SK-N-DZ (cell line): ENCODE data around the gene CRIM1.

Experiments
- DNase-seq: peaks from one replicate; pipeline ENCODE4 v3.0.0-alpha.2; 2015; ENCODE audit warnings: low spot score

The CRIM1 gene

DNA sequence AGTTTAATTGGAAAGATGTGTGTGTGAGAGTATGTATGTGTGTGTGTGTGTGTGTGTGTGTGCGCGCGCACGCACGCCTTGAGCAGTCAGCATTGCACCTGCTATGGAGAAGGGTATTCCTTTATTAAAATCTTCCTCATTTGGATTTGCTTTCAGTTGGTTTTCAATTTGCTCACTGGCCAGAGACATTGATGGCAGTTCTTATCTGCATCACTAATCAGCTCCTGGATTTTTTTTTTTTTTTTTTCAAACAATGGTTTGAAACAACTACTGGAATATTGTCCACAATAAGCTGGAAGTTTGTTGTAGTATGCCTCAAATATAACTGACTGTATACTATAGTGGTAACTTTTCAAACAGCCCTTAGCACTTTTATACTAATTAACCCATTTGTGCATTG lies 194.4 kb downstream of the CRIM1 start:
- DNase-seq = no peak

DNA sequence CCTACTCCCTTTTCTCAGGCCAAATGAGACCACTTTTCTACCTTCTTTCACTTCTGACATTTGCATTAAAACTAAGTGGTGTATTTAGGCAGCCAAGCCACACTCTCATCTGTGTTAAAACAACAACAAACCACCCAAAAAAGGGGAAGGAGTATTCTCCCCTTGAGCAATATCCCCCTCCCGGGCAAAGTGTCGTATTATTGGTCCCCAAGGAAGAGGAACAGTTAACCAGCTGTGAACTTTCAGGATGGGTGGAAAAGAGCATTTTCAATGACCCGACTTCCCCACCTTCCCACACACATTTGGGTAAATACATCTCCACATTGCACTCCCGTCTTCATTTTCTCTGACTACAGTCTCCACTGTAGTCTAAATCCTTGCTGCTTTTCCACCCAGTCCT lies 198.1 kb downstream of the CRIM1 start:
- no peak for DNase-seq

DNA sequence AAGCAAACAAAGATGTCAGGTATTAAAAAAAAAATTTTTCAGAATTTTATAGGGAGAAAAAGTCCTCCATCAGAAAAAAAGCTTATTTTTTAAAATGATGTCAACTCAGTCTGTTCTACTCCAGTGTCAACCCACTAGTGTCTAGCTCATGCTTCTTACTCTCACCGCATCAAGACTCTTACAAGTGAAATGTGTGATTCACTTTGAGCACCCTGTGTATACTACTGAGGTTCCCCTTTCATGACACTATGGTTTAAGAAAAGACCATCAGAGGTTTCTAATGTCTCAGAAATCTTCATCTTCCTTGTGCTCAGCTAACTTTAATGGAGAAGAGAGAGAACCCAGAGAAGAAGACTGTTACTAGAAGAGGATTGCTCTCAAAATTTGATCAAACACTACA lies 199.0 kb downstream of the CRIM1 start:
- no peak for DNase-seq

DNA sequence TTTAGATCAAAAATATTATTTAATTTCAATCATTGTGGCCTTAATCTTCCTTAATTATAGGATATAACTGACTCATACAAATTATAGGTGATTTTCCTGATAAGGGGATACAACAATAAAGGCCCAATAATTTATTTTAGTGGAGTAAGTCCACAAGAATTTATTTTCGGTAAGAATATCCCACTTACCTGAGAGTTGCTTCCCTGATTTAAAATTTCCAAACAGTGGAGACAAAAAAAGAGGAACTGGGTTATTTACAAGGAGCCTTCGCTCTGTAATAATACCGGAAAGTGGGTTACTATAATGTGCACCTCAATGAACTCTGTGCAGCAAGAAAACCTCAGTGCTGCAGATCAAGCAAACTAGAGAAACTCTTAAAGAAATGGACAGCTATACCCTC lies 200.2 kb downstream of the CRIM1 start:
- no peak for DNase-seq

DNA sequence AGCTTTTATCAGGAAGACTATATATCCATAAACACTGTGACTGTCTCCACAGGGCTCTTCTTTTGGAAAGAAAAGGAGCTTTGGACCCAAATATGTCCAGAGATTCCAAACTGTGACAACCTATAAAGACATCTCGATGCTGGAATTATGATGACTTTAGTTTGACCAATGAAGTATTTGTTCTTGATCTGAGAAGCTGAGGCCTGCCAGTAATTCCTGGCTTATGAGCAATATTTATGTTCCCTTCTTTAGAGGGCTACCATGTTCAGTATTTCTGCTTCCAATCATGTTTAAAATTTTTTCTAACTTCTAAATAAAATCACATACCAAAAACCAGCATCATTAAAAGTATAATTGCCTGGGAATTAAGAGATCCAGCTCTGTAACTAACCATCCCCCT lies 201.3 kb downstream of the CRIM1 start:
- DNase-seq = no peak

DNA sequence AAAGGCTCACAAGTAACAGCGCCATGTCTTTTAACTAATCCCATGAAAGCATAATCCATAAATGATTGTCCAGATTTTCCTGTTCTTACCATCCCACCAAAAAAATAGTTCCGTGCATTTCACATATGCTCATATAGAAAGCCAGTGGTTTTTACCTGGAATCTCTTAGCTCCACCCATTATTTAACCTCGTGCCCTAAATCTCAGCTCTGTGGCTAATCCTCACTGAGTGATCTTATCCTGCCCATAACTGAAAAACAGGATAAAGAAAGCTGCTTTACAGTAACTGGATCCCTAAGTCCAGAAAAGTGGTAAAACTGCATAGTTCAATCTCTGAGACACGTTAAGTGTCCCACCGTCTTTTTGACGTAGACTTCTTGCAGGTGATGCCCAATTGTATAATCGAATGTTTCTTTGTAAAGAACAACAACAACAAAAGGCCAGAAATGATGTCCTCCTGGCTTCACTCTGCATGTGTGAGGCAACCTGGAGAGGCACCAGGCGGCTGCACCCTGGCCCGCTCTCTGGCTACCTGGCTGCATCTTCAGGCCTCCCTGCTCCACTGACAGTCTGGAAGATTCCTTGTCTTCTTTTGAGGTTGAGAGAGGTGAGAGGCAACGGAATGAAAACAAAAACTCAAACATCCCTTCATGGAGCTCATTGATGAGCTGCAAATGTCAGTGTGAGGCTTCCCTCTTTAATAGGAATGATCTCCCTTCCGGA lies 203.8 kb downstream of the CRIM1 start:
- DNase-seq = no peak

DNA sequence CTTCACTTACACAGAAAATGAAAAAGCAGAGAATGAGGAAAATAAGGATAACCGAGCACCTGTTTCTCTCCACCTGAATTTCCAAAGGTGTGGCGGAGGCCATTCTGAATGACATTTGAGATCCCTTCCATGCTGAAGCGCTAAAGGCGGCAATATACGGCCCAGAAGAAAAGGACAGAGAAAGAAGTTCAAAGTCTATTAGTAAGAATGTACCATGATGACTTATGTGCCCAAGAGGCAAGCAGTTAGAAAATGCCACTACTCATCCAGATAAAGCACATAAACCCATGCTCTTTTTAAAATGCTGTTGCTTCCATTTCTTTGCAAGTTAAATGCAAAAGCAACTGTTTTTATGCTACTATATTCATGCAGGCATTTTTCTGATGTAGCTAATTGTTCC lies 205.1 kb downstream of the CRIM1 start:
- DNase-seq = no peak

DNA sequence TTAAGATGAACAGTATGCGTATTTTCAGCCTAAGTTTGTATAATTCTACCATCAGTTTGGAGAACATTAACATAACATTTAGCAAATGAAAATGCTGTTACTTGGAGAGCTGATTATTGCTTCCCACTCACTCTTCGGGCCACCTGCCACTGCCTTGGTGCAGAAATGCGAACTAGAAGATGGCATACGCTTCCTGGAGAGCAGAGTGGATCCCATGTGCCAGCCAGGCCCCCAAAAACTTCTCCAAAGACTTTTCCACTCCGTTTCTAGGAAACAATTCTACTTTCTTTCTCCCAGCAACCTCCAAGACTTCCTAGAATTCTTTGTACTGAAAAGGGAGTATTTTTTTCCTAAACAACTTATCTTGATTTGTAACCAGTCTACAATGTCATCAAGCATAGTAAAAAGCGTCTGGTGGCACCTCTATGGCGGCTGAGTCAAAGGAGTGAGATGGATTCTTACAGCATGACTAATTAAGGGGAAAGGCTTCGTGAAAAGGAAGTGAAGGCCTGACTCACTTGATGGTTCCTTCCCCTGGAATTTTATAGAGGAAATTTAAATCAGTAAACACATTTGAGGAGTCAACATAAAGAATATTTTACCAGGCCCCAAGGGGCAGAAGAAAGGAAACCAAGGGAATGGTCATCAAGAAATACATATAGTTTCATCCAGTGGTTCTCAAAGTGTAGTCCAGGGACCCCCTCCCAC lies 205.8 kb downstream of the CRIM1 start:
- no peak for DNase-seq

DNA sequence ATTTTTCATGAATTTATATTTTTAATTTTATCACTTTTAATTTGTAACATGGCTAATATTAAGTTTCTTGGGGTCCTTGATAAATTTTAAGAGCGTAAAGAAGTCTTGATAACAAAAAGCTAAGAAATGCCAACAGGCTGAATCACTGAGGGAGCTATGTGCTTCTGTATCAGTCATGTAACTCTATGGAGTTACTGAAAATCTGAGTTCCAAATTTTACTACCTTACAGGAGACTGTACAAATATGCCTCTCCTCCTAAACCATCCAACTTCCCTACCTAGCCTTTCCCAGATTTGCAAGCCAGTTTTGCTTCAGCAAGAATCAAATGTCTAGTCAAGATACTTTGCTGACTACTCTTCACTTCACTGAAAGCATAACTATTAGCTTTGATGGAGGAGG lies 206.7 kb downstream of the CRIM1 start:
- DNase-seq = no peak

DNA sequence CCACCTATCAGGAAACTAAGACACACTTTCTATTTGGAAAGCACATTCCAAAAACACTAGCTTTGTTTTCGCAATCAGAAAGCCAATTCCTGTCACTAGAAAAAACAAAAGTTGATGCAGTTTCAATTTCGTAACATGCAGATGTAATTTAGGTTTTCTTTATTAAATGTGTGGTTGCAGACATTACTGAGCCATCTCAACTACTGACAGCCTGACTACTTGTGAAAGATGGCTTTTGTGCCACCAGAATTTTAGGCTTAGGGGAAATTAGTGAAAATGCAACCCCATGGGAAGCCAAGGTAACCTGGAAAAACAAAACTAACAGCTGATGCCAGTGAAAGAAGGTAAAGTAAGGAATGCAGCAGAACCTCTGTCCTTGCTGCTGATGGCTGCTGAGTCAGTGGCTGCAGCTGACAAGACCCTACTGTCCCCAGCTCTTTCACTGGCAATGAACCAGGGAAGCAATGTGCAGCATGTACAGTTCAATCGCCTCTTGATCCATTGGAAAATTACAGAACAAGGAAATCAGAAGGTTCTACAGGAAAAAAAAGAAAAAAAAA lies 207.5 kb downstream of the CRIM1 start:
- DNase-seq = no peak

DNA sequence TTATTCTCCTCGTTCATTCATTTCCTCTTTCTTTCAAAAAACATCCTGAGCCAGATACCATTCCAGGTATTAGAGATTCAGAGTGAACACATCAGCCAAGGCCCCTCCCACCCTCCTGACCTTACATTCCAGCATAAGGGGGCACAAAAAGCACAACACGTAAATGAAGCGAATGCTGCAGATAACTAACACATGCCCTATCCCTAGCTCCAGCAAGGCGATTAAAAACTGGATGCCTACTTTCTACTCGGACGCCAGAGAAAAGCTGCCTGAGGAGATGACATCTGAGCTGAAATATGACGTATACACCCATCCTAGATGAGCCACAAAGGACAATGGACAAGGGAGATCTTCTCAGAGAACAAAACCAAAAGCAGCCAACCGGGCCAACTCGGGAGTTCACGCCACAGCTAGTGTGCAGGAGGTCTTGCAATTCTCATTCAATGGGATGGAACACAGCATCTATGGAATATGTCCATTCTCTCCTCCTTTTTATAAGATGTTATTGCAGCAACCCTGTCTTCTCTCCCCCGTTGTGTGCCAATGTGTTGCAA lies 208.9 kb downstream of the CRIM1 start:
- no peak for DNase-seq

DNA sequence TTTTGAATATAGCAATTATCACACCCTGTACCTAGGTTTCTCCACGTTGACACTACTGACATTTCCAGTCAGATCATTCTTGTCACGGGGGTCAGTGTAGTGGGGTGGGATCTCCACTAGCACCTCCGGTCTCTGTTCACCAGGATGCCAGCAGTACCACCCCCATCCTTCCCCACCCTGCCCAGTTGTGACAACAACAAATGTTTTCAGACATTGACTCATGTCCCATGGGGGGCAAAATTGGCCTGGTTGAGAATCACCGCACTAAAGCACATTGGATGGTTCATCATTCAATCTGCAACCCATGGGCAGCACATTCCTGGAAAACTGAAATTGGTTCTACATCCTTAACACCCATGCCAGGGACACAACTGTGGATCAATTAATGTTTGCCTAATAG lies 210.1 kb downstream of the CRIM1 start:
- no peak for DNase-seq

DNA sequence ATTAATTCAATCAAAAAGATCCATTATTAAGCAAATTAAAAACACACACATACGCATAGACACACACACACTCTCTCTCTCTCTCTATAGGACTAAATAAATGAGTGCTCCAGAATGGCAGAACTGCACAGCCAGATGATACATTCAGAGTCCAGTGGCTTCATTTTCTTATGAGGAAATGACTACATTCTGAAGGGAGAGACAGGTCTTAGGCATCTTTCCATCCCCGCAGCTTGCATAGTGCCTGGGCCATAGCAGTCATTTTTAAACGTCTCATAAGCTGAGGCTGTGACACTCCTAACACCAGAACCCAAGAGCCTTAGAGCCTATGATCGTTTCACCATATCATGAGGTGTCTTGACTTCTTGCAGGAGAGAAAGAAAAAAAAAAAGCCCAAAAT lies 211.3 kb downstream of the CRIM1 start:
- DNase-seq = no peak

DNA sequence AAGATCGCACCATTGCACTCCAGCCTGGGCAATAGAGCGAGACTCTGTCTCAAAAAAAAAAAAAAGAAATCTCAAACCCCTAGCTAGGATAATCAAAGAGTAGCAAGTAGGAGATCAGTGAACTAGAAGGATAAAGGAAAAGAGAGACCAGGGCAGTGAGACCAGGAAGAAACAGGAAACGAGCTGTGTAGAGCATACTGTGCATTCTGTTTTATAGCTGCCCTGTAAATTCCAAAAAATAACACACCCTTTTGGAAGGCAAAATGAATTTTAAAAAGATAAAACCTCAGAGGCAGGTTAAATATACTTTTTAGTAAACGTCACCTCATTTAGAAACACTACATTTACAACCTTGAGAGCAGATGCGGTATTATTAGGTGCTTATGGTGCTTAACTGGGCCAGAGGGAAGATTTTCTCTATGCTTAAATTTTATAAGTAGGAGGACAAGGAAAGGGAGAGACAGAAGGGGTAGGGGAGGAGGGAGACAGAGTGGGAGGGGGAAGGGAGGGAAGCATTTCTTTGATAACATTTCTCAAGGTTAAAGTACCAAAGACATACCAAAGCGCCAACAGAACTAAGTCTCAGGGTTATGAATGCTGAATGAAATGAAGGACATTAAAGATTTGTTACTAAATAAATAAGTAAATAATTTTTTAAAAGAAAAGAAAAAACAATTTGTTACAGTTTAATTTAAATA lies 212.3 kb downstream of the CRIM1 start:
- DNase-seq = no peak

DNA sequence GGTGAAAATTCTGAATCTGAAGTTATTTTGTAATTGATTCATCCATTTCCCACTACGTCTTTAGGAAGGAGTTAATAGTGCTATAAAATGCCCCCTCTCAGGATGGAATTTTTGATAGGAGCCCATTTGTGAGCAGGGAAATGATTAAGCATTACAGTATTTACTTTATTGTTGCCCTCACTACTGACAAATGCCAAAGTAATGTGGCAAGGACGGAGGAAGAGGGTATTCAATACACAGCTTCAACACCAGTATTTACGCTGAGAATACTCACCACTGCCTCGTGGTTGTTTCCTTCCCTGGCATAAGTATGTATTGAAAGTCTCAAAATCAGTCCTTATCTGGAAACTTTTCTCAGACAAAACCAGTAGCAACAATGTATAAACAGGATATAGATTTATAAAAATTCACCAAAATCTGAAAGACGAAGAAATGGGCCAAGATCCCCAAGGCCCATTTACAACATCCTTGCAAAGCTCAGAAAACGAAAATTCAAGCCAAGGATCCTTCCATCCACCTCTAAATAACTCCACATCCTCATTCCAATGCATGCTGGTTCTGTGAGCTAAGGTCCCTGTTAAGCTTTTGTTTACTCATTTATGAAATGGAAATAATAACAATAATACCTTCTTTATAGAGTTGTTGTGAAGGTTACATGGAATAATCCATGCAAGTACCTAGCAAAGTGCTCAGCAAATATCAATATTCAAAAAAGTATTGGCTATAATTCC lies 213.1 kb downstream of the CRIM1 start:
- DNase-seq = no peak

DNA sequence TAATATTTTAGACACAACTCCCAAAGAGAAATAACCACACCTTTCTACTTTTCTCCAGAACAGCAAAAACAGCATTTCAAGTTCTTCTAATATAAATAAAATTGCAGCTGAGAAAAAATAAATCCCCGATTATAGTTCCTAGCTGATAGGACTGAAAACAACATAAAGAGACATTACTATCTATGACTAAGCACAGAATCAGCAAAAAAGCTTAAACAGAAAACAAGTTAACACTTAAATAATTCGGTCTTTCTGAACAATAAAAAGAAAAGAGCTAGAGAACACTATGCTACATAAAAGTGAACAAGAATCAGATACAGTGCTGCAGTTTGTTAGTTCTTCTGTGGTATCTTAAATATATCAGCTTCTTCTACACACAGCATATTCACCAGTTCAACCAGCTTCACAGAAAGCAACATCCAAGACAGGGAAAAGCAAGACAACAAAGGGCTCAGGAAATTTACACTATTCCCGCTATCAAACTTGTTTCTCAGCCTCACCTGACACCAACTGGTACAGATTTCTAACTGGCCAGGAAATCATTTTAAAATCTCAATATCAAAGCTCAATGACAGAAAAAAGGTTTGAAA lies 213.8 kb downstream of the CRIM1 start:
- DNase-seq = no peak

DNA sequence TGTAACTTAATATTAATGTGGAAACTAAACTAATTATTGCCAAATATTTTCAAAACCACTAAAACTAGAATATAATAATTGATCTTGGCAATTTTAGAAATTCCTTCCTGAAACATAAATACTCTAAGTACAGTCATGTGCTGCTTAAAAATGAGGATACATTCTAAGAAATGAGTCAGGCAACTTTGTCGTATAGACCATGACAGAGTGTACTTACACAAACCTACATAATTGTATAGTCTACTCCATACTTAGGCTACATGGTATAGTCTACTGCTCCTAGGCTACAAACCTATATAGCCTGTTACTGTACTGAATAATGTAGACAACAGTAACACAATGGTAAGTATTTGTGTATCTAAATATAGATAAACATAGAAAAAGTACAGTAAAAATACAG lies 214.8 kb downstream of the CRIM1 start:
- no peak for DNase-seq

DNA sequence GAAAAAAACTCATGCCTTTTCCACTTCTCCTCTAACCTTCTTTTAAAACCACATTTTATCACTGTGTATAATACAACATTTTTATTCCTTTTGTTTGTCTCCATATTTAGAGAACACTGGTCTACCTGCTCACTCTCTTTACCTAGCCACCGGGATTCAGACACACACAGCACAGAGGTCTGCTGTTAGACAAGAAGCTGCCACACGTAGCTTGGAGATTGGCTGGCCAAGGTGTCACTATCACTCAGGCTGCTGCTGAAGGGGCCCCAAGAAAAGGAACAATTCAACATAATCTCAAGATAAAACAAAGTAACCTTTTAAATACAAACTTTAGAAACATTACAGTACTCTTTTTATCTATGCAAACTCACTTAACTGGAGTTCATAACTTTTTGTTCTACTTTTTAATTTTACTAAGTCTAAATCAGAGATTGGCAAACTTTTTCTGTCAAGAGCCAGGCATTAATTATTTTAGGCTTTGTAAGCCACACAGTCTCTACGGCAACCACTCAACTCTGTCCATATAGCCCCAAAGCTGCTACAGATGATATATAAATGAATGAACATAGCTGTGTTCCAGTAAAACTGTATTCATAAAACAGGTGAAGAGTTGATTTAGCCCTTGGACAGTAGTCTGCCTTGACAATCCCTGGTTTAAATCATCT lies 216.6 kb downstream of the CRIM1 start:
- no peak for DNase-seq

DNA sequence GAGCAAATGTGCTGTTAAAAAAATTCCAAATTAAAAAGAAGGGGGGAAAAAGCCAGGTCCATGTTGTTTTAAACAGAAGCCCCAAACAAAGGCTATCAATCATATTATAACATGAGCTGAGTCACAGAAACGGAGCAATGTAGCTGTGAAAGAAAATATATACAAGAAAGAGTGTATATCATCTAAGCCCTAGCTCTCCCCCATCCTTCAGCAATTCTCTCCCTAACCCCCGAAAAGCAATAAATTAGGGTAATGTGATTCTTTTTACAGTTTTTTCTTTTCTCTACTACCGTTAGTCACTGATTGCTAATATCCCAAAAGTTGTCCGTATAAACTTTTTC lies 217.1 kb downstream of the CRIM1 start:
- no peak for DNase-seq

DNA sequence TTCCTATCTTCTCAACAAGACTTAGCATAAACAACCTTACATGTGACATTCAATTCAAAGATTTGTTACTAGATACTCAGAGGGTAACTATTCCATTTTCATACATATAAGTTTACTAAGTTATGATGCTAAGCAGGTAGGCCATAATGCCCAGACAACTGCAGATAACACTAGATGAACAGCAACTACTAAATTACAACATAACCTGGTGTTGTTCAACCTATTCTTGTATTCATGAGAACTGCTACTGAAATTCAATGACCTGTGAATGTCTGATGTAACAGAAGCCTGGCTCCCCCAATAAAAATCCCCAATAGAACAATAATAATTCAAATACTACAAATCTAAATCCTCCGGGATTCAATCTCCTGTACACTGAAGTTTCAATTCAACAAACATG lies 217.6 kb downstream of the CRIM1 start:
- no peak for DNase-seq

DNA sequence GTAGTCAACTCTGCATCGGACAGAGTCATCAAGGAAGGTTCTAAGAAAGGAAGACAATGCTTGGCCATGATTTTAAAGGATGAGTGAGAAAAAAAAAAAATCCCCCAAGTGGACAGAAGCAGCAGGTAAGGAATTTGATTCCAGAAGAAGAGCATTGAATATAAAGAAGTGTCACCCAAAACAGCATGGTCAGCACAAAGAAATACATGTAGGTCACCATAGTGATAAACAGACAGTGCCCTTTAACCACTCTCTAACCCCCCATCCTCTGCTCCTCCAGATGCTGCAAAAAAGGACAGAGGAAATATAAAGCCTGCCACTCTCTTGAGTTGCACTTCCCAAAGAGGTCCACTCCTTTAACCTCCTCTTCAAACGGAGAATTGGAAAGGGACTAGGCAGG lies 219.0 kb downstream of the CRIM1 start:
- DNase-seq = no peak
